A673 (cell line): ENCODE data around the gene CACNA1A.

ENCODE experiments used
- CTCF ChIP-seq: fragments of 300-800, 200-600 bp; sonication (generic); conservative IDR thresholded peaks from 2 replicates; pipeline ENCODE4 v1.5.1; 2017; ENCODE audit warnings: low read depth, mild to moderate bottlenecking, antibody characterized with exemption, low read length, moderate library complexity, mixed read lengths
- EZH2 ChIP-seq: fragments of 200-600 bp; sonication (generic); IDR thresholded peaks from 2 replicates; pipeline ENCODE4 v1.6.1; 2017; ENCODE audit warnings: borderline replicate concordance, low read depth, mild to moderate bottlenecking, mixed read lengths, antibody characterized with exemption, low read length; ENCODE audit not compliant: poor library complexity, severe bottlenecking

GRCh38 chr19:13466697-13467096, 39.6 kb downstream of the CACNA1A start:
- TF ChIP-seq CTCF (no peak), EZH2 (no peak)
